Neural cell (in vitro differentiated cells): Measurements from ENCODE around the gene EML4. TPM values are rescaled to one million over a fixed set of nuclear protein-coding genes. Genes with fewer than 3 reads are reported as not detected.

Experiments
- H2AFZ ChIP-seq: fragments of 200-600, 300-800 bp; sonication (generic), shearing (Covaris generic); 2 replicates; pipeline ENCODE4 v1.6.0; 2014; ENCODE audit warnings: low read depth, mild to moderate bottlenecking, antibody characterized with exemption, low read length, moderate library complexity
- H3F3A ChIP-seq: fragments of 200-600 bp; shearing (Covaris generic); 2 replicates; pipeline ENCODE4 v1.6.1; 2016; ENCODE audit warnings: mild to moderate bottlenecking, moderate library complexity, mixed read lengths, antibody characterized with exemption, low read length; ENCODE audit not compliant: insufficient read depth, poor library complexity, severe bottlenecking
- H3K27ac ChIP-seq: fragments of 200-600, 300-800 bp; sonication (generic), shearing (Covaris generic); 2 replicates; pipeline ENCODE4 v1.5.1; 2014; ENCODE audit warnings: mild to moderate bottlenecking, low read length, moderate library complexity
- H3K27me3 ChIP-seq: fragments of 300-800, 200-600 bp; sonication (generic), shearing (Covaris generic); 2 replicates; pipeline ENCODE4 v1.6.0; 2014; ENCODE audit warnings: mild to moderate bottlenecking, low read depth, low read length, moderate library complexity; ENCODE audit not compliant: insufficient read depth
- H3K36me3 ChIP-seq: fragments of 300-800, 200-600 bp; sonication (generic), shearing (Covaris generic); 2 replicates; pipeline ENCODE4 v1.5.1; 2014; ENCODE audit warnings: mild to moderate bottlenecking, antibody characterized with exemption, low read length, moderate library complexity; ENCODE audit not compliant: insufficient read depth
- H3K4me2 ChIP-seq: fragments of 300-800, 200-600 bp; sonication (generic), shearing (Covaris generic); 2 replicates; pipeline ENCODE4 v1.6.0; 2014; ENCODE audit warnings: mild to moderate bottlenecking, low read length
- H3K4me3 ChIP-seq: fragments of 300-800, 200-600 bp; sonication (generic), shearing (Covaris generic); 2 replicates; pipeline ENCODE4 v1.5.1; 2014; ENCODE audit warnings: mild to moderate bottlenecking, low read length, moderate library complexity
- H3K79me2 ChIP-seq: fragments of 200-600 bp; shearing (Covaris generic); replicated peaks from 2 replicates; pipeline ENCODE4 v1.6.0; 2014; ENCODE audit warnings: mild to moderate bottlenecking, low read length, moderate library complexity; ENCODE audit not compliant: insufficient read depth
- H3K9ac ChIP-seq: fragments of 300-800, 200-600 bp; sonication (generic), shearing (Covaris generic); 2 replicates; pipeline ENCODE4 v1.6.1; 2016; ENCODE audit warnings: mild to moderate bottlenecking, low read length, mixed read lengths
- H3K9me2 ChIP-seq: fragments of 200-600 bp; shearing (Covaris generic); 2 replicates; pipeline ENCODE4 v1.6.1; 2016; ENCODE audit warnings: mild to moderate bottlenecking, low read length, mixed read lengths; ENCODE audit not compliant: insufficient read depth
- H3K9me3 ChIP-seq: fragments of 200-600, 300-800 bp; sonication (generic), shearing (Covaris generic); 2 replicates; pipeline ENCODE4 v1.6.1; 2016; ENCODE audit warnings: mild to moderate bottlenecking, mixed run types, low read length, moderate library complexity, mixed read lengths
- H4K20me1 ChIP-seq: fragments of 200-600 bp; shearing (Covaris generic); 2 replicates; pipeline ENCODE4 v1.6.1; 2016; ENCODE audit warnings: mild to moderate bottlenecking, mixed run types; ENCODE audit not compliant: insufficient read depth
- EP300 ChIP-seq: fragments of 450-650 bp; conservative IDR thresholded peaks from 2 replicates; pipeline ENCODE4 v1.6.1; 2014; ENCODE audit warnings: antibody characterized with exemption, mild to moderate bottlenecking, moderate library complexity; ENCODE audit not compliant: poor library complexity, severe bottlenecking
- EZH2 ChIP-seq: fragments of 200-600, 300-800 bp; shearing (Covaris generic), sonication (generic); IDR thresholded peaks from 2 replicates; pipeline ENCODE4 v1.6.1; 2014; ENCODE audit warnings: antibody characterized with exemption, low read length, borderline replicate concordance, mild to moderate bottlenecking; ENCODE audit not compliant: insufficient read depth, poor library complexity, severe bottlenecking
- MXI1 ChIP-seq: fragments of 450-650 bp; conservative IDR thresholded peaks from 2 replicates; pipeline ENCODE4 v1.6.1; 2014; ENCODE audit warnings: antibody characterized with exemption, mild to moderate bottlenecking; ENCODE audit not compliant: poor library complexity, severe bottlenecking
- POLR2AphosphoS5 ChIP-seq: IDR thresholded peaks from 2 replicates; pipeline ENCODE4 v1.6.1; 2012
- RAD21 ChIP-seq: fragments of 450-650 bp; conservative IDR thresholded peaks from 2 replicates; pipeline ENCODE4 v1.6.1; 2014; ENCODE audit warnings: antibody characterized with exemption, mild to moderate bottlenecking, moderate library complexity
- SMC3 ChIP-seq: fragments of 450-650 bp; conservative IDR thresholded peaks from 2 replicates; pipeline ENCODE4 v1.6.1; 2014; ENCODE audit warnings: antibody characterized with exemption, mild to moderate bottlenecking, moderate library complexity; ENCODE audit not compliant: poor library complexity
- TAF1 ChIP-seq: IDR thresholded peaks from 2 replicates; pipeline ENCODE4 v1.6.1; 2012; ENCODE audit warnings: low read depth
- polyA plus RNA-seq: library from polyadenylated mRNA; depleted of rRNA; stranded (reverse); fragments of >200 nt; gene quantifications from 2 replicates; pipeline ENCODE4 v1.2.3, GENCODE V29; 2014
- TF ChIP-seq, protein P1 (sequence below): fragments of 450-650 bp; IDR thresholded peaks from 2 replicates; pipeline ENCODE4 v1.5.1; 2014; ENCODE audit warnings: antibody characterized with exemption, mild to moderate bottlenecking, moderate library complexity; ENCODE audit not compliant: poor library complexity, severe bottlenecking
- TF ChIP-seq, protein P2 (sequence below): IDR thresholded peaks from 2 replicates; pipeline ENCODE4 v1.6.1; 2012; ENCODE audit warnings: borderline replicate concordance

EML4 gene
- polyA plus RNA-seq, 1 donor from 2014 or later: 33.9 TPM

DNA sequence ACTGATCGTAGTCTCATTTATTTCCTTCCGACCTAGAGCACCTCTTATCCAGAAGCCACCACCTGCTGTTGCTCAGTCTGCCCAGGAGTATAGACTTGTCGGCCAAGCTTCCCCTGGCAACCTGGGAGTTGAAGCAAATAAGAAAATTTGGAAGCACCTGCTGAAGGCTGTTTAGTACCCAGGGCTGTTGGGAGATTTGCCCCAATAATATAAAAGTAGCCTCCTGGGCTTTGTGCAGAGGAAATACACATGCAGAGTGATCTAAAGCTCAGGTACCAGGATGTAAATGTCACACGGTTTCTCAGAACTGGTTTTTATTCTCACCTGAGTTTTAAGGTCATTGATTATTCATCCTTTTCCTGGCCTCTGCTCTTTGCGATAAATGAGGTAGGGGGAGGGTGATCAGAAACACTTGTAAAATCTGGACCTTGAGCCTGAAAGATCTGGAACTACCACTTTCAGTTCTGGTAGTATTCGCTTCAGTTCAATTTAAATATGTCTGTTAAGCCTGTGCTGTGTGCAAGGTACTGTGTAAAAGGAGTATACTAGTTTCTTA lies 192.7 kb downstream of the EML4 start:
- TF ChIP-seq, protein P1, sequence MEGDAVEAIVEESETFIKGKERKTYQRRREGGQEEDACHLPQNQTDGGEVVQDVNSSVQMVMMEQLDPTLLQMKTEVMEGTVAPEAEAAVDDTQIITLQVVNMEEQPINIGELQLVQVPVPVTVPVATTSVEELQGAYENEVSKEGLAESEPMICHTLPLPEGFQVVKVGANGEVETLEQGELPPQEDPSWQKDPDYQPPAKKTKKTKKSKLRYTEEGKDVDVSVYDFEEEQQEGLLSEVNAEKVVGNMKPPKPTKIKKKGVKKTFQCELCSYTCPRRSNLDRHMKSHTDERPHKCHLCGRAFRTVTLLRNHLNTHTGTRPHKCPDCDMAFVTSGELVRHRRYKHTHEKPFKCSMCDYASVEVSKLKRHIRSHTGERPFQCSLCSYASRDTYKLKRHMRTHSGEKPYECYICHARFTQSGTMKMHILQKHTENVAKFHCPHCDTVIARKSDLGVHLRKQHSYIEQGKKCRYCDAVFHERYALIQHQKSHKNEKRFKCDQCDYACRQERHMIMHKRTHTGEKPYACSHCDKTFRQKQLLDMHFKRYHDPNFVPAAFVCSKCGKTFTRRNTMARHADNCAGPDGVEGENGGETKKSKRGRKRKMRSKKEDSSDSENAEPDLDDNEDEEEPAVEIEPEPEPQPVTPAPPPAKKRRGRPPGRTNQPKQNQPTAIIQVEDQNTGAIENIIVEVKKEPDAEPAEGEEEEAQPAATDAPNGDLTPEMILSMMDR: peak; percentile 16
- TF ChIP-seq EZH2: no peak
- peaks cover 41% of the 10 kb centered on the region for H3K79me2 ChIP-seq
- no peaks in the 10 kb centered on the region for H3K9me3 ChIP-seq
- peak overlapping the region; percentile 93 for H3K4me3 ChIP-seq
- H3K27ac ChIP-seq: peak overlapping the region; percentile 38
- H3K36me3 ChIP-seq: no peaks in the 10 kb centered on the region
- H3K4me2 ChIP-seq: peak overlapping the region; percentile 56
- no peaks in the 10 kb centered on the region for H3K27me3 ChIP-seq
- no peaks in the 10 kb centered on the region for H3K9me2 ChIP-seq
- H3F3A ChIP-seq: no peaks in the 10 kb centered on the region
- peak overlapping the region; percentile 43 for H3K9ac ChIP-seq
- no peak overlapping the region for H2AFZ ChIP-seq
- H4K20me1 ChIP-seq: no peaks in the 10 kb centered on the region

DNA sequence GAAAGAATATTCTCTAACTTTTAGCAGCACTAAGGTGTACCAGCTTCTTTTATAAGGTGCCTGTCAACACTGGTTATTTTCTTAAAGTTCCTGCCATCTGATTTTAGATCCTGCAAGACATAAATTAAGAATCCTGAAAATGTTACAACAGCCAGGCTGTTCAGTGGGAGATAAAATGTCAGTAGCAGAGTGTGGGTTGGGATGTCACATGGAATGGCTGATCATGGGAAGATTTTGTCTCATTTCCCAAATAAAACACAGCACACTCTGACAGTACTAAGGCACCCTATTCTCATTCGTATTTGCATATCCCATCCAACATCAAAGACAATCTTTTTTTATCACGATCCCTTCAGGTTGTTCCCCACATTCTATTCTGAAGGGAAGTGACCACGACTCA lies 194.3 kb downstream of the EML4 start:
- no peak overlapping the region for H3K4me2 ChIP-seq
- no peak overlapping the region for H3K9ac ChIP-seq
- no peaks in the 10 kb centered on the region for H3K36me3 ChIP-seq
- H3K27ac ChIP-seq: peak overlapping the region; percentile 85
- TF ChIP-seq POLR2AphosphoS5: no peak
- TF ChIP-seq EP300: no peak
- no peak for TF ChIP-seq EZH2
- no peak for TF ChIP-seq RAD21
- TF ChIP-seq TAF1: no peak
- TF ChIP-seq, protein P2, sequence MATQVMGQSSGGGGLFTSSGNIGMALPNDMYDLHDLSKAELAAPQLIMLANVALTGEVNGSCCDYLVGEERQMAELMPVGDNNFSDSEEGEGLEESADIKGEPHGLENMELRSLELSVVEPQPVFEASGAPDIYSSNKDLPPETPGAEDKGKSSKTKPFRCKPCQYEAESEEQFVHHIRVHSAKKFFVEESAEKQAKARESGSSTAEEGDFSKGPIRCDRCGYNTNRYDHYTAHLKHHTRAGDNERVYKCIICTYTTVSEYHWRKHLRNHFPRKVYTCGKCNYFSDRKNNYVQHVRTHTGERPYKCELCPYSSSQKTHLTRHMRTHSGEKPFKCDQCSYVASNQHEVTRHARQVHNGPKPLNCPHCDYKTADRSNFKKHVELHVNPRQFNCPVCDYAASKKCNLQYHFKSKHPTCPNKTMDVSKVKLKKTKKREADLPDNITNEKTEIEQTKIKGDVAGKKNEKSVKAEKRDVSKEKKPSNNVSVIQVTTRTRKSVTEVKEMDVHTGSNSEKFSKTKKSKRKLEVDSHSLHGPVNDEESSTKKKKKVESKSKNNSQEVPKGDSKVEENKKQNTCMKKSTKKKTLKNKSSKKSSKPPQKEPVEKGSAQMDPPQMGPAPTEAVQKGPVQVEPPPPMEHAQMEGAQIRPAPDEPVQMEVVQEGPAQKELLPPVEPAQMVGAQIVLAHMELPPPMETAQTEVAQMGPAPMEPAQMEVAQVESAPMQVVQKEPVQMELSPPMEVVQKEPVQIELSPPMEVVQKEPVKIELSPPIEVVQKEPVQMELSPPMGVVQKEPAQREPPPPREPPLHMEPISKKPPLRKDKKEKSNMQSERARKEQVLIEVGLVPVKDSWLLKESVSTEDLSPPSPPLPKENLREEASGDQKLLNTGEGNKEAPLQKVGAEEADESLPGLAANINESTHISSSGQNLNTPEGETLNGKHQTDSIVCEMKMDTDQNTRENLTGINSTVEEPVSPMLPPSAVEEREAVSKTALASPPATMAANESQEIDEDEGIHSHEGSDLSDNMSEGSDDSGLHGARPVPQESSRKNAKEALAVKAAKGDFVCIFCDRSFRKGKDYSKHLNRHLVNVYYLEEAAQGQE: no peak
- TF ChIP-seq SMC3: no peak
- TF ChIP-seq MXI1: no peak
- TF ChIP-seq, protein P1: no peak
- H3K27me3 ChIP-seq: no peaks in the 10 kb centered on the region
- no peaks in the 10 kb centered on the region for H4K20me1 ChIP-seq
- no peak overlapping the region for H2AFZ ChIP-seq
- peaks cover 27% of the 10 kb centered on the region for H3K79me2 ChIP-seq
- H3K4me3 ChIP-seq: no peak overlapping the region
- H3F3A ChIP-seq: no peaks in the 10 kb centered on the region
- no peaks in the 10 kb centered on the region for H3K9me3 ChIP-seq
- no peaks in the 10 kb centered on the region for H3K9me2 ChIP-seq
